HG03103 (cell line): ENCODE data around the gene BMPR2.
"Not testable (repeated sequence)": the region's sequence is repeated elsewhere in the genome, so short reads cannot be mapped to it uniquely, and the experiment has no call there.

Experiments used
- ATAC-seq: cut with Tn5 transposase; IDR thresholded peaks from one replicate; pipeline ENCODE4 v1.9.1; 2021; ENCODE audit warnings: low read depth; ENCODE audit not compliant: unreplicated experiment

BMPR2 gene

GRCh38 chr2:202378662-202379358 lies 2.7 kb downstream of the BMPR2 start:
- ATAC-seq: no peak

- ATAC-seq: no peak
Observed at GRCh38 chr2:202382684-202383083, 6.6 kb downstream of the BMPR2 start.

- ATAC-seq: not testable (repeated sequence)
Observed at GRCh38 chr2:202386495-202386894, 10.4 kb downstream of the BMPR2 start.

- no peak for ATAC-seq
Observed at GRCh38 chr2:202387608-202388342, 11.6 kb downstream of the BMPR2 start.

- ATAC-seq: no peak
Observed at GRCh38 chr2:202400941-202401340, 24.8 kb downstream of the BMPR2 start.

- no peak for ATAC-seq
Observed at GRCh38 chr2:202405798-202406197, 29.7 kb downstream of the BMPR2 start.

GRCh38 chr2:202406445-202406978 lies 30.4 kb downstream of the BMPR2 start:
- no peak for ATAC-seq

- no peak for ATAC-seq
Observed at GRCh38 chr2:202408546-202409140, 32.5 kb downstream of the BMPR2 start.

- no peak for ATAC-seq
Observed at GRCh38 chr2:202410092-202410491, 34.0 kb downstream of the BMPR2 start.

GRCh38 chr2:202411097-202411496 lies 35.0 kb downstream of the BMPR2 start:
- ATAC-seq: no peak

- ATAC-seq: no peak
Observed at GRCh38 chr2:202418027-202418426, 41.9 kb downstream of the BMPR2 start.

GRCh38 chr2:202418511-202418910 lies 42.4 kb downstream of the BMPR2 start:
- ATAC-seq: no peak

GRCh38 chr2:202423139-202423538 lies 47.0 kb downstream of the BMPR2 start:
- ATAC-seq: no peak

- no peak for ATAC-seq
Observed at GRCh38 chr2:202425036-202425435, 48.9 kb downstream of the BMPR2 start.

GRCh38 chr2:202426751-202427150 lies 50.6 kb downstream of the BMPR2 start:
- no peak for ATAC-seq

GRCh38 chr2:202429164-202429980 lies 53.2 kb downstream of the BMPR2 start:
- no peak for ATAC-seq

- no peak for ATAC-seq
Observed at GRCh38 chr2:202432776-202433175, 56.6 kb downstream of the BMPR2 start.

GRCh38 chr2:202434472-202434871 lies 58.3 kb downstream of the BMPR2 start:
- ATAC-seq: no peak

GRCh38 chr2:202436626-202437025 lies 60.5 kb downstream of the BMPR2 start:
- ATAC-seq: no peak

GRCh38 chr2:202440117-202440516 lies 64.0 kb downstream of the BMPR2 start:
- ATAC-seq: not testable (repeated sequence)

- ATAC-seq: no peak
Observed at GRCh38 chr2:202442882-202443281, 66.8 kb downstream of the BMPR2 start.
